ENCODE measurements around the gene MS4A14. TPM values are rescaled to one million over a fixed set of nuclear protein-coding genes. Genes with fewer than 3 reads are reported as not detected.

The MS4A14 gene
- total and polyA plus RNA-seq, 7 experiments from 2014 or later: 0.13 to 5.6 (median 0.37) TPM; not detected in 4

GRCh38 chr11:60370811-60371298 is 25.4 kb upstream of the MS4A14 start:
- POLR2A ChIA-PET: no interaction called here
- no peak overlapping the region for H3K27ac Mint-ChIP-seq

GRCh38 chr11:60371386-60371785 is 24.9 kb upstream of the MS4A14 start:
- H3K4me1 ChIP-seq (ENCODE audit: control insufficient read depth in 2 of 2, insufficient read depth in 2 of 2, low read length in 2 of 2): no peaks in the 10 kb centered on the region
- CTCF ChIA-PET: interaction anchor here (1.0 kb wide), 1 partner anchor 23 kb away, joined by 3 read pairs; no protein-coding TSS in a partner anchor

More at GRCh38 chr11:60370811-60371298, 25.4 kb upstream of the MS4A14 start:
- Mint-ChIP-seq H3K36me3 (no peaks in the 10 kb centered on the region), H3K9me3 (no peaks in the 10 kb centered on the region), H3K4me1 (no peaks in the 10 kb centered on the region), H3K27me3 (peaks cover 0 to 34% (median 15%) of the 10 kb centered on the region in 5 donors), H3K4me3 (no peak overlapping the region)
- no peak for DNase-seq
- intact Hi-C loops (cut with micrococcal nuclease): no loop called here
- Histone ChIP-seq H3K4me3 (ENCODE audit: low read length) (no peak overlapping the region), H3K27me3 (ENCODE audit: control insufficient read depth in 2 of 2, insufficient read depth in 2 of 2, low read length in 2 of 2) (no peaks in the 10 kb centered on the region), H3K9me3 (ENCODE audit: control insufficient read depth in 2 of 3, low read length in 3 of 3) (no peaks in the 10 kb centered on the region), H3K4me1 (ENCODE audit: control insufficient read depth in 2 of 2, insufficient read depth in 2 of 2, low read length in 2 of 2) (no peaks in the 10 kb centered on the region), H3K36me3 (ENCODE audit: control insufficient read depth in 2 of 3, insufficient read depth in 3 of 3, low read length in 3 of 3) (no peaks in the 10 kb centered on the region), H3K27ac (ENCODE audit: low read depth, low read length) (no peak overlapping the region)
- CTCF ChIA-PET: no interaction called here
- no peak for ATAC-seq

GRCh38 chr11:60371854-60372253 is 24.4 kb upstream of the MS4A14 start:
- Histone ChIP-seq H3K9me3 (ENCODE audit: control insufficient read depth in 2 of 3, low read length in 3 of 3) (no peaks in the 10 kb centered on the region), H3K4me1 (ENCODE audit: control insufficient read depth in 2 of 2, insufficient read depth in 2 of 2, low read length in 2 of 2) (no peaks in the 10 kb centered on the region), H3K4me3 (ENCODE audit: low read length) (no peak overlapping the region), H3K27me3 (ENCODE audit: control insufficient read depth in 2 of 2, insufficient read depth in 2 of 2, low read length in 2 of 2) (no peaks in the 10 kb centered on the region), H3K36me3 (ENCODE audit: control insufficient read depth in 2 of 3, insufficient read depth in 3 of 3, low read length in 3 of 3) (no peaks in the 10 kb centered on the region), H3K27ac (ENCODE audit: low read depth, low read length) (no peak overlapping the region)
- peaks cover 0 to 2% (median 0%) of the 10 kb centered on the region in 7 donors for H3K4me1 Mint-ChIP-seq
- H3K36me3 Mint-ChIP-seq: no peaks in the 10 kb centered on the region
- H3K9me3 Mint-ChIP-seq: no peaks in the 10 kb centered on the region
- H3K27ac Mint-ChIP-seq: no peak overlapping the region
- POLR2A ChIA-PET: no interaction called here
- H3K4me3 Mint-ChIP-seq: no peak overlapping the region
- CTCF ChIA-PET: interaction anchor here (1.0 kb wide), 1 partner anchor 24 kb away, joined by 3 read pairs; no protein-coding TSS in a partner anchor
- no peak for ATAC-seq
- DNase-seq: no peak
- intact Hi-C loops (cut with micrococcal nuclease): no loop called here
- H3K27me3 Mint-ChIP-seq: peaks cover 2 to 41% (median 20%) of the 10 kb centered on the region in 5 donors

More at GRCh38 chr11:60371386-60371785, 24.9 kb upstream of the MS4A14 start:
- POLR2A ChIA-PET: no interaction called here
- Histone ChIP-seq H3K4me3 (ENCODE audit: low read length) (no peak overlapping the region), H3K9me3 (ENCODE audit: control insufficient read depth in 2 of 3, low read length in 3 of 3) (no peaks in the 10 kb centered on the region), H3K27me3 (ENCODE audit: control insufficient read depth in 2 of 2, insufficient read depth in 2 of 2, low read length in 2 of 2) (no peaks in the 10 kb centered on the region), H3K27ac (ENCODE audit: low read depth, low read length) (no peak overlapping the region), H3K36me3 (ENCODE audit: control insufficient read depth in 2 of 3, insufficient read depth in 3 of 3, low read length in 3 of 3) (no peaks in the 10 kb centered on the region)
- intact Hi-C loops (cut with micrococcal nuclease): no loop called here
- H3K36me3 Mint-ChIP-seq: no peaks in the 10 kb centered on the region
- H3K4me1 Mint-ChIP-seq: no peaks in the 10 kb centered on the region
- H3K27ac Mint-ChIP-seq: no peak overlapping the region
- H3K4me3 Mint-ChIP-seq: no peak overlapping the region
- peaks cover 2 to 36% (median 17%) of the 10 kb centered on the region in 5 donors for H3K27me3 Mint-ChIP-seq
- no peaks in the 10 kb centered on the region for H3K9me3 Mint-ChIP-seq
- no peak for DNase-seq
- no peak for ATAC-seq

GRCh38 chr11:60372767-60373166 is 23.5 kb upstream of the MS4A14 start:
- DNase-seq (no peak), ATAC-seq (no peak)
- H3K4me3 ChIP-seq (ENCODE audit: low read length): no peak overlapping the region
- no peak overlapping the region for H3K27ac ChIP-seq (ENCODE audit: low read depth, low read length)
- ChIA-PET CTCF (no interaction called here), POLR2A (no interaction called here)
- Mint-ChIP-seq H3K4me3 (no peak overlapping the region), H3K27ac (no peak overlapping the region), H3K4me1 (peaks cover 0 to 3% (median under 1%) of the 10 kb centered on the region in 7 donors), H3K9me3 (no peaks in the 10 kb centered on the region), H3K36me3 (no peaks in the 10 kb centered on the region), H3K27me3 (peaks cover 2 to 41% (median 22%) of the 10 kb centered on the region in 5 donors)
- intact Hi-C loops (cut with micrococcal nuclease): no loop called here
- H3K9me3 ChIP-seq (ENCODE audit: control insufficient read depth in 2 of 3, low read length in 3 of 3): no peaks in the 10 kb centered on the region
- H3K4me1 ChIP-seq (ENCODE audit: control insufficient read depth in 2 of 2, insufficient read depth in 2 of 2, low read length in 2 of 2): no peaks in the 10 kb centered on the region
- no peaks in the 10 kb centered on the region for H3K36me3 ChIP-seq (ENCODE audit: control insufficient read depth in 2 of 3, insufficient read depth in 3 of 3, low read length in 3 of 3)
- H3K27me3 ChIP-seq (ENCODE audit: control insufficient read depth in 2 of 2, insufficient read depth in 2 of 2, low read length in 2 of 2): no peaks in the 10 kb centered on the region

GRCh38 chr11:60375316-60375715 is 20.9 kb upstream of the MS4A14 start:
- peaks cover 13 to 33% (median 26%) of the 10 kb centered on the region in 5 donors for H3K27me3 Mint-ChIP-seq
- H3K36me3 Mint-ChIP-seq: no peaks in the 10 kb centered on the region

GRCh38 chr11:60376601-60377000 is 19.7 kb upstream of the MS4A14 start:
- no peak overlapping the region for H3K27ac Mint-ChIP-seq
- peaks cover 0 to 12% (median 9%) of the 10 kb centered on the region in 7 donors for H3K4me1 Mint-ChIP-seq
- ATAC-seq (no peak), DNase-seq (no peak)
- ChIA-PET POLR2A (no interaction called here), CTCF (no interaction called here)
- H3K9me3 ChIP-seq (ENCODE audit: control insufficient read depth in 2 of 3, low read length in 3 of 3): no peaks in the 10 kb centered on the region
- H3K9me3 Mint-ChIP-seq: no peaks in the 10 kb centered on the region
- intact Hi-C loops (cut with micrococcal nuclease): no loop called here
- H3K27me3 Mint-ChIP-seq: peaks cover 14 to 42% (median 24%) of the 10 kb centered on the region in 5 donors
- no peak overlapping the region for H3K27ac ChIP-seq (ENCODE audit: low read depth, low read length)
- H3K4me1 ChIP-seq (ENCODE audit: control insufficient read depth in 2 of 2, insufficient read depth in 2 of 2, low read length in 2 of 2): no peaks in the 10 kb centered on the region
- no peaks in the 10 kb centered on the region for H3K27me3 ChIP-seq (ENCODE audit: control insufficient read depth in 2 of 2, insufficient read depth in 2 of 2, low read length in 2 of 2)
- no peak overlapping the region for H3K4me3 Mint-ChIP-seq
- no peaks in the 10 kb centered on the region for H3K36me3 Mint-ChIP-seq
- H3K36me3 ChIP-seq (ENCODE audit: control insufficient read depth in 2 of 3, insufficient read depth in 3 of 3, low read length in 3 of 3): no peaks in the 10 kb centered on the region
- no peak overlapping the region for H3K4me3 ChIP-seq (ENCODE audit: low read length)

More at GRCh38 chr11:60375316-60375715, 20.9 kb upstream of the MS4A14 start:
- Mint-ChIP-seq H3K27ac (no peak overlapping the region), H3K4me1 (peaks cover 0 to 12% (median 9%) of the 10 kb centered on the region in 7 donors), H3K9me3 (no peaks in the 10 kb centered on the region), H3K4me3 (no peak overlapping the region)
- intact Hi-C loops (cut with micrococcal nuclease): no loop called here
- ChIA-PET CTCF (no interaction called here), POLR2A (no interaction called here)
- no peak overlapping the region for H3K4me3 ChIP-seq (ENCODE audit: low read length)
- DNase-seq (no peak), ATAC-seq (no peak)
- H3K9me3 ChIP-seq (ENCODE audit: control insufficient read depth in 2 of 3, low read length in 3 of 3): no peaks in the 10 kb centered on the region
- no peak overlapping the region for H3K27ac ChIP-seq (ENCODE audit: low read depth, low read length)
- H3K36me3 ChIP-seq (ENCODE audit: control insufficient read depth in 2 of 3, insufficient read depth in 3 of 3, low read length in 3 of 3): no peaks in the 10 kb centered on the region
- H3K4me1 ChIP-seq (ENCODE audit: control insufficient read depth in 2 of 2, insufficient read depth in 2 of 2, low read length in 2 of 2): no peaks in the 10 kb centered on the region
- no peaks in the 10 kb centered on the region for H3K27me3 ChIP-seq (ENCODE audit: control insufficient read depth in 2 of 2, insufficient read depth in 2 of 2, low read length in 2 of 2)

GRCh38 chr11:60377401-60378136 is 18.7 kb upstream of the MS4A14 start:
- no peak overlapping the region for H3K4me3 ChIP-seq (ENCODE audit: low read length)

More at GRCh38 chr11:60377401-60378136, 18.7 kb upstream of the MS4A14 start:
- H3K4me1 Mint-ChIP-seq: peaks cover 0 to 12% (median 9%) of the 10 kb centered on the region in 7 donors
- peaks cover 12 to 45% (median 20%) of the 10 kb centered on the region in 5 donors for H3K27me3 Mint-ChIP-seq
- peak; percentile 78 for ATAC-seq
- H3K4me1 ChIP-seq (ENCODE audit: control insufficient read depth in 2 of 2, insufficient read depth in 2 of 2, low read length in 2 of 2): no peaks in the 10 kb centered on the region
- intact Hi-C loops (cut with micrococcal nuclease): no loop called here
- no peaks in the 10 kb centered on the region for H3K27me3 ChIP-seq (ENCODE audit: control insufficient read depth in 2 of 2, insufficient read depth in 2 of 2, low read length in 2 of 2)
- CTCF ChIA-PET: interaction anchor here (0.6 kb wide), 1 partner anchor 475 kb away, joined by 3 read pairs; no protein-coding TSS in a partner anchor
- no peak for DNase-seq
- H3K36me3 ChIP-seq (ENCODE audit: control insufficient read depth in 2 of 3, insufficient read depth in 3 of 3, low read length in 3 of 3): no peaks in the 10 kb centered on the region
- H3K4me3 Mint-ChIP-seq: no peak overlapping the region
- no peak overlapping the region for H3K27ac Mint-ChIP-seq
- H3K9me3 ChIP-seq (ENCODE audit: control insufficient read depth in 2 of 3, low read length in 3 of 3): no peaks in the 10 kb centered on the region
- POLR2A ChIA-PET: no interaction called here
- no peaks in the 10 kb centered on the region for H3K36me3 Mint-ChIP-seq
- H3K9me3 Mint-ChIP-seq: no peaks in the 10 kb centered on the region
- H3K27ac ChIP-seq (ENCODE audit: low read depth, low read length): no peak overlapping the region

Data from naive thymus-derived CD4-positive, alpha-beta T cell (primary cell).